Activated CD4-positive, alpha-beta T cell treated with anti-CD3 and anti-CD28 coated beads, Interleukin-2, Interleukin-6, amounts not matched to agents 100 ng/mL and 50 ng/mL, durations not matched to agents 16 hours and 8 hours (primary cell): ENCODE results near the gene ZCRB1.

Experiments
- DNase-seq: peaks from one replicate; pipeline ENCODE4 v3.0.0-alpha.2; 2020

Gene ZCRB1

DNA sequence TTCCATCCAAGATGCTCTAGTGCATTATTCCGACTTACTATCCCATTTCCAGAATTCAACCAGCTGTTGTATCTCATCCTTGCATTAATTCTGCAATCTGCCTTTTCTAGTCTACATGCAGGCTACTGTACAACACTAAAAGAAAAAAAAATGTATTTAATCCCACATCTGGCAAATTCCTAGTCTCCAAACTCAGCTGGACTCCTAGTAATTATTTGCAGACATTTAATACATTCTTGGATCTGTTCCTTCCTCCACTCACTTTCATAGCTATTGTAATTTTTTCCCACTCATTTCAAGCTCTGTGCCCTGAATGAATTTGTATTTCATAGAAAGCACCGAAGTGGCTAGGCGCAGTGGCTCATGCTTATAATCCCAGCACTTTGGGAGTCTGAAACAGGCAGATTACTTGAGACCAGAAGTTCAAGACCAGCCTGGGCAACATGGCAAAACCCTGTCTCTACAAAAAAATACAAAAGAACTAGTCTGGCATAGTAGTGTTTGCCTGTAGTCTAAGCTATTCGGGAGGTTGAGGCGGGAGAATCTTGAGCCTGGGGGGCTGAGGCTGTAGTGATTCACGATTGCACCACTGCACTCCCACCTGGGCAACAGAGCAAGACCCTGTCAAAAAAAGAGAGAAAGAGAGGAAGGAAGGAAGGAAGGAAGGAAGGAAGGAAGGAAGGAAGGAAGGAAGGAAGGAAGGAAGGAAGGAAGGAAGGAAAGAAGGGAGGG, 48.3 kb downstream of the ZCRB1 start:
- no peak for DNase-seq

DNA sequence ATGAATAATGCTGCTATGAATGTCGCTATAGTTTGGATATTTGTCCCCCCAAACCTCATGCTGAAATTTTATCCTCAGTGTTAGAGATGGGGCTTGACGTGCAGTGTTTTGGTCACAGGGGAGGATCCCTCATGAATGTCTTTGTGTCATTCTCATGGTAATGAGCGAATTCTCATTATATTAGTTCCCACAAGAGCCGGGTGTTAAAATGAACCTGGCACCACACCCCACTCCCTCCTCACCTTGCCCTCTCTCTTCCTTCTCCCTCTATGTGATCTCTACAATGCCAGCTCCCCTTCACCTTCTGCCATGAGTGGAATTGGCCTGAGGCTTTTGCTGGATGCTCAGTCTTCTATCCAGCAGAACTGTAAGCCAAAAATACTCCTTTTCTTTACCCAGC, 50.4 kb downstream of the ZCRB1 start:
- no peak for DNase-seq

DNA sequence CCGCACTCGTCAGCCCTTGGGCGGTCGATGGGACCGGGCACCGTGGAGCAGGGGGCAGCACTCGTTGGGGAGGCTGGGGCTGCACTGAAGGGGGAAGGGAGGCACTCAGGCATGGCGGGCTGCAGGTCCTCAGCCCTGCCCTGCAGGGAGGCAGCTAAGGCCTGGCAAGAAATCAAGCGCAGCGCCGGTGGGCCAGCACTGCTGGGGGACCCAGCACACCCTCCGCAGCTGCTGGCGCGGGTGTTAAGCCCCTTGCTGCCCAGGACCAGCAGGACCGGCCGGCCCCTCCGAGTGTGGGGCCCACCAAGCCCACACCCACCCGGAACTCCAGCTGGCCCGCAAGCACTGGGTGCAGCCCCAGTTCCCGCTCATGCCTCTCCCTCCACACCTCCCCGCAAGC, 52.2 kb downstream of the ZCRB1 start:
- no peak for DNase-seq

DNA sequence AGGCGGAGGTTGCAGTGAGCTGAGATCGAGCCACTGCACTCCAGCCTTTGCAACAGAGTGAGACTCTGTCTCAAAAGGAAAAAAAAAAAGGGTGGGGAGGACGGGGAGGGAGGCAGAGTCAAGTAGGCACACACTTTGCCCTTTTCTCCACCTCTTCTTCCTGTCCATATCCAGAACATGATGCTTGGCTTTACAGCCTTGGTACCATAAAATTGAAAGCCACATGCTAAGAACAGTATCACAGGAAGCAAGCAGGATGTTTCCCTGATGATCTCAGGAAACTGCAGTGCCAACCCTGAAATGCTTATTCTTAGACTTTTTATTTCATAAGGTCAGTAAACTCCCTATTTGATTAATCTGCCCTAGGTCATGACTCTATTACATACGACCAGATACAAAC, 55.3 kb downstream of the ZCRB1 start:
- DNase-seq: no peak

DNA sequence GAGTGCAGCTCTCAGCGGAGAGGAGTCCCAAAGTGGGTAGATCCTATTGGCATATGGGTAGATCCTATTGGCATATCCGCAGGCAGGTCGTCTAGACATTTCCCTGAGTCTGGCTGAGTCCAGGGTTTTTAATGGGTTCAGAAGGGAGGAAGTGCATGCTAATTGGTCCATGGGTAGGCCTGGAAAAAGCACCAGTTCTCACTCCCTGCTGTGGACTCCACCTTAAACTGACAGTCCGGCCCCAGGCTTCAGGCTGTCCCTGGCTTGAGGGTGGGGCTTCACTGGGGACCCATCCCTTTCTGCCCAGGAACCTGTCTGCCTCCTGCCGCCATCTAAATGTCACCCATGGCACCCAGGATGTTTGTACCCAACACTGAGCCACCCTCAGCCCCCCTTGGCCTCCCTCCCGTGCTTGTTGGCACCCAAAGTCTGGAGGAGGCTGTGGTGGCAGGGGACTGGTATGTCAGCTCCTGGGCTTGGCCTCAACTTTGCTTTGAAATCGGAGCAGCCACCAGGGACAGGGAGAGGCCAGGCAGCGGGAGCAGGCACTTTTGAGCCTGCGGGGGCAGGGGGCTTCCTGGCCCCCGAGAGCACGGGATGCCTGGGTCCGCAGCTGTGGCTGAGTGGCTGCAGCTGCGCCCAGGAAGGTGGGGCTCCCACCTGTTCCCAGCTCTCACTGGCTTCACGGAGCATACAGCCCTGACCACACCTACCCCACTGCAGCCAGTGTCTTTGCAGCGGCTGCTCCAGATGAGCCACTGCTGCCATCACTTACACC, 58.3 kb downstream of the ZCRB1 start:
- no peak for DNase-seq

DNA sequence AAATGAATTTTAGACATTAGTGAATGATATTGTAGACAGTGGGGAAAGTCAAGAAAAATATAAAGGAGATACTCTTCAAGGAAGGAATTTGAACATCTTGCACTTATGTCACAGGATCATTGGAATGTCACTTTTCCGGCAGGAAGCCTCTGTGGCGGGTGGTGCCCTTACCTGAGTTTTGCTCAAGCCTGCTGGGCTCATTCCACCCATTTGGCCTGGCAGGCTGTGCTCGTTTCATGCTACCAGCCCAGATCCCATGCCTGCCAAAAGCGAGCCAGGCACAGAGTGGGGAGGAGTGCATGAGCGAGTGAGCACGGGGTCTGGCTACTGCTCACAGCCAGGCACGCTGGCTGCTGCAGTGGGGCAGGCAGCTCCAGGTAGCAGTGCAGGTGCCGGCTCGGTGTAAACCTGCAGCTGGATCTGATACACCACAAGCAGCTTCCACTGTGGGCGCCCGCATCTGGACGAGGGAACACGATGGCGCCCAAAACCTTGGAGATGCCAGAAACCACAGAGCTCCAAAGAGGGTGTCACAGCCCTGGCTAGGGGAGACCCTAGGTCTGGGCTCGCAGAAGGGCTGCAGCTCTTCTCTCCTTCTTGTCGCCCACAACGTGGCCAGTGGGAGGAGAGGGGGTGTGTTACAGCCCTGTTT, 59.2 kb downstream of the ZCRB1 start:
- no peak for DNase-seq

DNA sequence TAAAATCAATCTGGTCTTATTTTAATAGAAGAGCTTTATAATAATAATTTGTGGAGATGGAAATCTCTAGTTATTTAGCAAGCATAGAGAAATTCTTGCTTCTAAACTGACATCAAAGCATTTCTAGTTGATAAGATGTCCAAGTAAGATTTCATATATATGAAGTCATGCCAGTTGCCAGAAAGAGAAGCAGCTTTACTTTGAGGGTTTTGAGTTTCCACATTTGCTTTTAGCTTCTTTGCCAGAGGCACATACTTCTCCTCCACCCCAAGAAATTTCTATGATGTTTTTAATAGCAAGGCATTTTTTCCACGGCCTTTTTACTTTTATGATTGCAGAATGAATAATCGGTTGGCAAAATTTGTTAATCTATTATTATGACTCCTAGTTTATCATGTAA, 63.6 kb downstream of the ZCRB1 start:
- DNase-seq: no peak
